GM21529 (cell line): ENCODE results near the gene MYO7A.

Experiments used
- ATAC-seq: cut with Tn5 transposase; IDR thresholded peaks from one replicate; pipeline ENCODE4 v1.9.1; 2021; ENCODE audit not compliant: unreplicated experiment

MYO7A gene

DNA sequence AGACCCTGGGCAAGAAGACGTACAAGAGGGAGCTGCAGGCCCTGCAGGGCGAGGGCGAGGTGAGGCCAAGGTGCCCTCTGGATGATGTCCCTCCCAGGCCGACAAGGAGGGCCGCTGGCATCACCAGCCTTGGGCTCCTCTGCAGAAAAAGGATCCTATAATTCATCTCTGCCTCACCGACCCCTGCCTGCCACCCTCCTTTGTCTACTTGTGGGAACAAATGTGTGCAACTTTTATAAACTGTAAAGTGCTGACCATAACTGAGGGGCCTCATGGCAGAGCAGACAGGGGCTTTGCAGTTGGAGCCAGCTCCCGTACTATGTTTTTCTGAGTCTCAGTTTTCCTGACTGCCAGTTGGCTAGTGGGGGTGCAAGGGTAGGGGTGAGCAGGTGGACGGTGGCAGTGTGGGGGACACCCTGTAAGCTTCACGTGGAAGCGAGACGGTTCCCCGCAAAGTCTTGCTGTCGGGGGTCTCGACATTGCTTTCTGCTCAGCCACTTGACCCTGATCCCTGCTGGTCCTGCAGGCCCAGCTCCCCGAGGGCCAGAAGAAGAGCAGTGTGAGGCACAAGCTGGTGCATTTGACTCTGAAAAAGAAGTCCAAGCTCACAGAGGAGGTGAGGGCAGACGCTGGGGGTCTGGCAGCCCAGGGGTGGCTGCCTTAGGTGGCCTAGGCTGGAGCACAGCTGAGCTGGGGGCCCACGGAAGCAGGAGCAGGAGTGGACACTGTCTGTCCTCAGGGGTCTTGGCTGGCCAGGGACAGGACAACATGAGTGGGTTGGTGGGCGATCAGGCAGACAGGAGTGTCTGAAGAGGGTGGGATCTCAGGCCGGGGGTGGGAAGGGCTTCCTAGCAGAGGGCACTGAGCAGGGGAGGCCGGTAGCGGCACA is 54.7 kb downstream of the MYO7A start:
- ATAC-seq, result no peak

DNA sequence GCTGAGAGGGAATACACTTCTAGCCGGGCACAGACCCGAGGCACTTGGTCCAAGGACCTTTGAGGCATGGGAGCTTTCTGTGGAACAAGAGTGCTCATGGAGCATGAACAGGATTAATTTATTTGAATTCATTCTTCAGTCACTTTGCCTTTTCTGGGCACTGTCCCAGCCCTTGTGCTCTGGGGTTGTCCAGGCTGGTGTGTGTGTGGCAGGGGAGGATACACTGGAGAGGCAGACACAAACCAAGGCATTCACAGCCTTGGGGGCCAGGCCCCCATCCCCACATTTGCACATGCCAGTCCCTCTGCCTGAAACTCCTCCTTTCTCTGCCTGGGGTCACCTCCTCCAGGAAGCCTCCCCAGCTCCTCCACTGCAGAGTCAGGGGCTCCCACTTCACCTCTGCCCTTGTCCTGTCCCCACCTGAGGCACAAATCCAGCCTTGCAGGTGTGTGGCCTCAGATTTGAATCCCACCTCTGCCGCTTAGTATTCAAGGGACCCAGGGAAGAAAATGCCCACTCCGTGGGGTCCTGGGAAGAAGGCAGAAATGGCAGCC is 55.5 kb downstream of the MYO7A start:
- no peak for ATAC-seq

DNA sequence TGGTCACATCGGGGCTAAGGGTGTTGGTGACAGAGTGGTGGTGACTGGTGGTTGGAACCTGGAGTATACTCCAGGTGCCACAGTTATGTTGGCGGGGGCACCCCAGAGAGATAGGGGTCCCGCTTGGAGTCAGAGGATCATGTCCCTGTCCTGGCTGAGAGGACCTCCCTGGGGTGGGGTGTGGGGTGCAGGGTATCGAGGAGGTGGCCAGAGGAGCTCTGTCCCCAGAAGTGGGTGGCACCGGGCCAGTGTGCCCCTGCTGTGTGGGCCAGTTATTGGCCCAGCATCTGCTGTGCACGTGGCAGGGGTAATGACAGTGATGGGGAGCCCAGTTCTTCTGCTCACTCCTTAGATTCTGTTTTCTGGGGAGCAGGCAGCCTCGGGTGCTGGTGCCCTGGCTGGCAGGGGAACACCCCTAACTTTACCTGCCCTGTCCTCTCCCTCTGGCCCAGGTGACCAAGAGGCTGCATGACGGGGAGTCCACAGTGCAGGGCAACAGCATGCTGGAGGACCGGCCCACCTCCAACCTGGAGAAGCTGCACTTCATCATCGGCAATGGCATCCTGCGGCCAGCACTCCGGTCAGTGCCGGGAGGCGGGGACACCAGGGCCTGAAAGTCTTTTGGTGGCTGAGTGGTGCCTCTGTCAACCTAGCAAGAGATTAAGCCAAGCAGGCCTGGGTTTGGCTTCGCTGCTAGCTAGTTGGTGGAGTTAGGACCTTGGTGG is 56.3 kb downstream of the MYO7A start:
- no peak for ATAC-seq

DNA sequence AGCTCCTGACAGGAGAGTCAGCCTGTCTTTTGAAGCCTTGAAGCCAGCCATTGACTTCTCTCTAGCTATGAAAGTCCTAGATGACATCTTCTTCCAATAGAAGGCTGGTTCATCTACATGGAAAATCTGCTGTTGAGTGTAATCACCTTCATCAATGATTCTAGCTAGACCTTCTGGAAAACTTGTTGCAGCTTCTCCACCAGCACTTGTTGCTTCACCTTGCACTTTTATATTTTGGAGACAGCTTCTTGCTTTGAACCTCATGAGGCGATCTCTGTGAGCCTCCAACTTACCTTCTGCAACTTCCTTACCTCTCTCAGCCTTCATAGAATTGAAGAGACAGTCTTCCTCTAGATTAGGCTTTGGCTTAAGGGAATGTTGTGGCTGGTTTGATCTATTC is 58.3 kb downstream of the MYO7A start:
- no peak for ATAC-seq

DNA sequence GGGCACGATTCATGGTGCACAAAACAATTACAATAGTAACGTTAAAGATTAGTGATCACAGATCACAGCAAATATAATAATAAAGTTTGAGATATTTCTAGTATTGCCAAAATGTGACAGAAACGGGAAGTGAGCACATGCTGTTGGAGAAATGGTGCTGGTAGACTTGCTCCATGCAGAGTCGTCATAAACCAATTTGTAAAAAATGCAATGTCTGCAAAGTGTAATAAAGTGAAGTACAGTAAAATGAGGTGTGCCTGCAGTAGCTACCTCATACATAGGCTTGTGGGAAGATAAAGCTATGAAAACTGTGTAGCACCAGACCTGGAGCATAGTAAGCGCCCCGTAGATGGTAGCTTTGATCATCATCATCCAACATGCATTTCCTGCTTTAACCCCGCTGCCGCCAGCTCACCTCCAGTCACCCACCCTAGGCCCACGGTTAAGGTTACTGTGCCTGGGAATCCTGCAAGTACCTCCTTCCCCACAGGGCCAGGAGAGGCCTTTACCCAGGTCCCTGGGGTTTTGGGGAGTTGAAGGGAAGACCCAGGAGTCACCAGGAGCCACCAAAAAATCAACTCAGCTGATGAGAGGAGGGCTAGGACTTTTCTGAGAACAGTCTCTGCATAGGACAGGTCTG is 59.2 kb downstream of the MYO7A start:
- ATAC-seq, result no peak

DNA sequence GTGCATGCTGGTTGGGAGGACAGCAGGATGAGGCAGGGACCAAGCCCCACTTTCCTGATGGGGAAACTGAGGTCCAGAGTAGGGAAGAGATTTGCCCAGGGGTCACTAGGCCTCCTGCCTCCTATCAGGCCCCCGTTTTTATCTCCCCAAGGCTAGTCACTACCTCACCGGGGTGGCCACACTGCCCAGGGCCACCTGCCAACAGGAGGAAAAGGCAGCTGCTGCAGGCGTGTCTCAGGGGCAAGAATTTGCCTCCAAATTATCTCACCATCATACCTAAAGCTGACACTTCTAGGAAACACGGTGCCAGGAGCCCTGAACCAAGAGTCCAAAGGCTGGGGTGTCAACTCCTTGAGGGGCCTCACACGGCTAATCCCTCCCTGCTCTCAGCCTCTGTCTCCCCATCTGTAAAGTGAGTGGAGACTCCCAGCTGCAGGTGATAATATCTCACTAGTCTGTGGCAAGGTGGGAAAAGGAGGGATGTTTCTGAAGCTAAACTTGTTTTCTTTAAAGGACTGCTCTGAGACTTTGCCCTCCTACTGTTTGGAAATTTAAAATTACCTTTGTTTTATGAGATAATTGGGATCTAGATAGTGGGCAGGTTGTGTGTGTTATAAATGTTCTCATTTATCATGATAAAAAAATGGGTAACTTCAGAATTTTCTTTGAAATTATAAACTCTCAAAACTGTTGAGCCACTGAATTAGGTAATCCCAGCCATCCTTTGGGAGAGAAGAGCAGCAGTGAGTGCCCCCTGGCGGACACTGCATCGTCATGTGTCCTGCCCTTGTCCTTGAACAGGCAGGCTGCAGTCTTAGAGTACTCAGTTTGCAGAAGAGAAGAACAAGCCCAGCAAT is 60.0 kb downstream of the MYO7A start:
- peak; percentile 52 for ATAC-seq

DNA sequence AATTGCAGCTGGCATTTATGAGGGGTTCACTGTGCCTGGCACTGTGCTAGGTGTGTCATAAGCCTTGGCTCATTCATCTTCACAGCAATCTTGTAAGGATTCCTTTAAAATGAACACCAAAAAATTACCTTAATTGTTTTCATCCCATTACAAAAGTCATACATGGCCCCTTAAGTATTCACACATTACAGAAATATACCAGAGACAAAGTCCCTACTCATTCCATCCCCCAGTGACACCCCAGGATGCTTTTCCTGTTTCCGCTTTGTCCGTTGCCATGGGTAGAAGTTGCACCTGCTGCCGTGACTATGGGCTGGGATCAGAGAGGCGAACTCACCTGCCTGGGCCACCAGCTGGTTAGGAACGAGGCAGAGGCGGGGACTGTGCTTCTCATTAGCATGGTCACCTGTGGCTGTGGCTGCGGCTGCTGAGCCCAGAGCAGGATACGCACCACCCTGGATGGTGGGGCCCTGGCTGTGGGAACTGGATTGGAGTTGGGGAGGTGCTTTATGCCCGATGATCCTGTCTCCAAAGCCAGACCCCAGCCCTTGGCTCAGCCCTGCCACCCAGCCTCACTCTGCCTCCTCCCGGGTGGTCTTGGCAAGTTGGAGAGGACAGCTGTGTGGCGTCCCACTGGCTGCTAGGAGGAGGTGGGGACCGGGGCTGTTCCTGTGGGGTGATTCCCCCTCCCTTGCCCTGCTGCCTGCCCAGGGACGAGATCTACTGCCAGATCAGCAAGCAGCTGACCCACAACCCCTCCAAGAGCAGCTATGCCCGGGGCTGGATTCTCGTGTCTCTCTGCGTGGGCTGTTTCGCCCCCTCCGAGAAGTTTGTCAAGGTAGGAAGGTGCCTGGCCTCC is 60.8 kb downstream of the MYO7A start:
- ATAC-seq, result no peak

DNA sequence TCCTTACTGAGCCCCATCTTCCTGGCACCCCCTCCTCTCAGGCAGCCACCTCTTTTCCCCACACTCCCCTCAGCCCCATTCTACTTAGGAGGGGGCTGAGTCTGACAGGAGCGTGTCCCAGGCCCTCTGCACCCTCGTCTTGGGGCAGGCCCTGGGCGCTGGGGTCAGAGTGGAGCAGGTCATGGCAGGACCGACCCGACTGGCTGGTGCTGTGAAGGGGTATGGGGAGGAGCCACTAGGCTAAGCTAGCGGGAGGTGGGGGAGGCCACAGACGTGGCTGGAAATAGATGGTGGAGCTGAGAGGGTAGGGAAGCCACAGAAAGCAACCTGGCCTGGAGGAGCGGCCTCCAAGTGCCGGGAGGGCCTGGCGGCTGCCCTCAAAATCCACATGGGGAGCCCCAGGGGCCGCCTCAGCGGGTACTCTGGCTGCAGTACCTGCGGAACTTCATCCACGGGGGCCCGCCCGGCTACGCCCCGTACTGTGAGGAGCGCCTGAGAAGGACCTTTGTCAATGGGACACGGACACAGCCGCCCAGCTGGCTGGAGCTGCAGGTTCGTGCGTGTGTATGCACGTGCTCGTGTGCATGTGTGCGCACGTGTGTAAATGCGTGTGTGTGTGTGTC is 61.7 kb downstream of the MYO7A start:
- no peak for ATAC-seq

DNA sequence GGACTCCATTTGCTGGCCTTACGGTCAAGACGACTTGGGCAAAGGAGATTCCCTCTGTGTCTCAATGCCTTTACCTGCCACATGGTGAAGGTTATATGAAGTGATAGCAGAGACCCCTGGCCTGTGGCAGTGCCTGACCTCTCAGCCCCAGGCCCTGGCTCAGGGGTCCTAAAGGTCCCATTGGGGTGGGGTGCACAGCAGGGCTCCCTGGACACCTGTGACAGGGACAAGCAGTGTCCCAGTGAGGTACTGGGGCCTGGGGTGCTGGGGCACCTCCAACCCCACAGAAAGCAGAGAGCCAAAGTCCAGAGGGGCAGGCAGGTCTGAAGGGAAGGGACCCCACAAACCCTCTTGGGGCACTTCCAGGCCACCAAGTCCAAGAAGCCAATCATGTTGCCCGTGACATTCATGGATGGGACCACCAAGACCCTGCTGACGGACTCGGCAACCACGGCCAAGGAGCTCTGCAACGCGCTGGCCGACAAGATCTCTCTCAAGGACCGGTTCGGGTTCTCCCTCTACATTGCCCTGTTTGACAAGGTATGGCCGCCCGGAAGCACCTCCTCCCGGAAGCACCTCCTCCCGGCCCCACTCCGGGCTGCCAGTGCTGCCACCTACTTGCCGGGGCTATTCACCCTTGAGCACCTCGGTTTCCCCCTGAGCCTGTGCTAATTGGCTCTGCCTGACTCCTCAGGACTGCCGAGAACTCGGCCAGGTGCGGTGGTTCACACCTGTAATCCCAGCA is 62.5 kb downstream of the MYO7A start:
- ATAC-seq, result no peak

DNA sequence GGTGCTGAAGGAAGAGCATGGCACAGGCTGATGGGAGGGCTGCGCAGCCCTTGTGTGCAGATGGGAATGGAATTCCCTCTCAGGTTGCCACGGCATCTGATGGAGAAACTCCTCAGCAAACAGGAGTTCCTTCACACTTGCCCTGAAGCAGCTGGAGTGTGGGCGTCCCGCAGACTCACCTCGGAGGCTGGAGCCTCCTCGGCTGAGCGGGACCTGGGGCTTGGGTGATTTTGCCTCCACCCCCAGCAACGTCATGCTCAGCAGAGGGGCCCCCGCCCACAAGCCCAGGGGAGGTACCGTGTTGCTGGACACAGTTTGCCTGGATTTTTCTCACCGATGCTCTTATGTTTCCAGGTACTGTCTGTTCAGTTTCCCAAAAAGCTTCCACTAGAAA is 63.4 kb downstream of the MYO7A start:
- ATAC-seq, result no peak

DNA sequence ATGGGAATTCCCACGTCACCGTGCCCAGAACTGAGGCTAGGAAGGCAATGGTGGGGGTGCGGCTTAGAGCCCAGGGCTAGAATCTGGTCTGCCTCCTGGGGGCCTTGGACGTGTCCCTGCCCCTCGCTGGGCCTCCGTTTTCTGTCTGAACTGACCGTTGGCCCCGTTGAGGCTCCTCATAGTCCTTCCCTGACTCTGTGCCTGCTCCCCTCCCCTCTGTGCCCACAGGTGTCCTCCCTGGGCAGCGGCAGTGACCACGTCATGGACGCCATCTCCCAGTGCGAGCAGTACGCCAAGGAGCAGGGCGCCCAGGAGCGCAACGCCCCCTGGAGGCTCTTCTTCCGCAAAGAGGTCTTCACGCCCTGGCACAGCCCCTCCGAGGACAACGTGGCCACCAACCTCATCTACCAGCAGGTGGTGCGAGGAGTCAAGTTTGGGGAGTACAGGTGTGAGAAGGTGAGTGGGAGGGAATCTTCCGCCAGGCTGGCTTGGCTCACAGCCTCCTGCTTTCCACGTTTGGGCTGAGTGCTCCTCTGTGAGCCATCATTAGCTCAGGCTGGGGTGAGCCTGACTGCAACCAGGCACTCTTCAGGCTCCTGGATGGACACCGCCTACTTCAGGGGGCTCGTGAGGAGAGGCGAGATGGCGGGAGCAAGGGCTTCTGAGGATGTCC is 63.9 kb downstream of the MYO7A start:
- ATAC-seq, result no peak

DNA sequence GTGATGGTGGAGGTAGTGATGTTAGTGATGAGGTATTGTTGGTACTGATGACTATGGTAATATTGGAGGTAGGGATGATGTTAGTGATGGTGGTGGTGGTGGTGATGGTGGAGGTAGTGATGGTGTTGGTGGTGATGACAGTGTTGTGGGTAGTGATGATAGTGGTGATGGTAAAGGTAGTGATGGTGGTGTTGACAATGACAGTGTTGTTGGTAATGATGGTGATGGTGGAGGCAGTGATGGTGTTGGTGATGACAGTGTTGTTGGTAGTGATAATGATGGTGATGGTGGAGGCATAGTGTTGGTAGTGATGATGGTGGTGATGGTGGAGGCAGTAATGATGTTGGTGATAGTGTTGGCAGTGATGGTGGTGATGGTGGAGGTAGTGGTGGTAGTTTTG is 65.1 kb downstream of the MYO7A start:
- ATAC-seq, result no peak

DNA sequence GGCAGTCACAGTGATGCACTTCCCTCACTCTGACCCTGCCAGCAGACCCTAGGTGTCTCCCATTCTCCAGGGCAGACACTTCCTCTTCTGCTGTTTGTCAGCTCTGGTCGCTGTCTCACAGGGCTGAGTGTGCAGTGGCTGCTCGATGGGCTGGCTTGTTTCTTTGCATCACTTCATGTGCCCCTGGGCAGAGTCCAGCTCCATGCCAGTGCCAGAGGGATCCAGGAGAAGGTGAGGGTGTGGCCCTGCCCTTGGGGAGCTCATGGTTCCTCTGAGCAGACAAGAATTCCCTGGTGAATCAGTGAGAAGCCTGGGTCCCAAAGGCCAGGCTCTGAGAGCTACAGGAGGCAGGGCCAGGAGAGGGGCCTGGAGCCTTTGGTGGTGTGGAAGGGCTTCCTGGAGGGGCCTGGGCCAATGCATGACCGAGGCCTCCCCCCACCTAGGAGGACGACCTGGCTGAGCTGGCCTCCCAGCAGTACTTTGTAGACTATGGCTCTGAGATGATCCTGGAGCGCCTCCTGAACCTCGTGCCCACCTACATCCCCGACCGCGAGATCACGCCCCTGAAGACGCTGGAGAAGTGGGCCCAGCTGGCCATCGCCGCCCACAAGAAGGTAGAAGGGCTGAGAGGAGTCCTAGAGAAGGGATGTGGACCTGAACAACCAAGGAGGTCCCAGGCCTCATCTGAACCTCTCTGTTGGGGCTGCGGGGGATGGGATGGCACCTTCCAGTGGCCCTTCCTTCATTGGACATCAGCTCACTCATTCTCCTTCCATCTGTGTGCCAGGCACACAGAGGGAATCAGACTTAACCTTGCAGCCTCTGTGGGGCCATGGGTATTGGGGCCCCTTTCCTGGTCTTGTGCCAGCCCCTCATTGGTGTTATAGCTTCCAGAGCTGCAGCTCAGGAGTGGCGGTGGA is 66.1 kb downstream of the MYO7A start:
- no peak for ATAC-seq

DNA sequence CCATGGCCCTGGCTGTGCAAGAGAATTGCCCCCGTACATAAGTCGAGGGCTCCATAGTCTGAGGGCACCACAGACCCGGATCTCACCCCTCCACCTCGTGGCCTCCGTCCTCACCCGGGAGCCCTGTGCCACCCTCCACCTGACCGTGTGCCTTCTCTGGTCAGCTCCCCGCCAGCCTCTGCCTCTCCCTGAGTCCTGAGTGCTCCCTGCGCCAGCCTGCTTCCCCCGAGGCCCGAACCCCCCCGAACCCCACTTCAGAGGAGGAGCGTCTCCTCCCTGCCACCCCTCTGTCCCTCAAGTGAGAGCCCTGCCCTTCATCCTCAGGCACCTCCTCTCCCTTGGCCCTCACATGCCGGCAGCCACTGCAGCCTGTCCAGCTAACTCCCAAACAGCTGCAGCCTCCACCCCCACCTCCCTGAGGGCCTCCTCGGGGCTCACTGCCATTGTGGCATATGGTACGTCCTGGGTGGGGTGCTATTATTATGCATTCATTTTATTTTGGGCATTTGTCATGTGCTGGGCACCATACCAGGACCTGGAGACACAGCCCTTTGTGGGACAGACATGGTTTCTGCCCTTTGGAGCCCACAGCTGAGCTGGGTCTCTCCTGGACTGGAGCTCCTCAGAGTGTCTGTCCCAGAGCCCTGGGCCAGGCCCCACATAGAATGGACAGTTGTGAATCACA is 67.2 kb downstream of the MYO7A start:
- ATAC-seq, result no peak

DNA sequence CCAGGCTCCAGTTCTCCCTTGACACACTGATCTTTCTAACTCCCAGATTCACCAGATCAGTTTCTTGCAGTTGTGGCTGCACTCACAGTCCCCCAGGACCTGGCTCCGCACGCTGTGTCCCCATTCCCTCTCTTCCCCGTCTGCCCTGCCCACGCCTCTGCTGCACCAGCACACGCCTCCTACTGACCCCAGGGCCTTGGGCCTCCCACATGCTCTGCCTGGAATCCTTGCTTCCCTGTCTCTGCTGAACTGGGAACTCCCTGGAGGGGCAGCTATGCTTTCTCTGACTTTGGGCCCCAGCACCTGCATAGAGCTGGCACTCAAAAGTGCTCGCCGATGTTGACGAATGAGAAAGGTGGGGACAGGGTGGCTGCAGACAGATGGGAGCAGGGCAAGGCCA is 68.9 kb downstream of the MYO7A start:
- no peak for ATAC-seq

DNA sequence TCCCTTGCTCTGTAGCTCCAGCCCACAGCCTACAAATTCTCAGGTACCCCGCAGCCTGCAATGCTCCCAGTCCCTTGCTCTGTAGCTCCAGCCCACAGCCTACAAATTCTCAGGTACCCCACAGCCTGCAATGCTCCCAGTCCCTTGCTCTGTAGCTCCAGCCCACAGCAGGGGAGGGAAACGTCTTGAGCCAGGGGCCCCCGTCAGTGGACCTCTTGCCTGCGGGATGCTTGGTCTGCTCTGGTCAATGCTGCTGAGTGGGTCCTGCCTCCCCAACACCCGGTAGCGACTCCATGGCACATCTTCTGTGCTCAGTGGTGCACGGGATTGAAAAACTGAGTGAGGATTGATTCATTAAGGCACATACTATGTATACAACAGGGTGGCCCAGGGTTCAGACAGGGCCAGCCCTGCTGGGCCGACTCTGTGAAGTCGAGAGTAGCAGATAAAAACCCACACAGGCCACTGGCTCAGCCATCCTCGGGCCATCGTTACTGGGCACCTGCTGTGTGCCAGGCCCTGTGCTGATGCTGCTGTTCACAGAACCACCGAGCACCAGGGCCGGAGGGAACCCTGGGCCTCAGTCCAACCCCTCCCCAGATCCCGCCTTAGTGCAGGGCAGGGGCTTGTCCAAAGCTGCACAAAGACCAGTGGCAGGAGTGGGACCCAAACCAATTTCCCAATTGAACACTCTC is 69.7 kb downstream of the MYO7A start:
- no peak for ATAC-seq
